H1 (cell line): Measurements from ENCODE around the gene BBS7.

Experiments
- CTCF ChIP-seq, 3 experiments: IDR thresholded peaks; 1 replicate in 2 of 3; 2 replicates in 1 of 3; pipeline versions ENCODE4 v1.5.1 to v1.6.1; 2011; ENCODE audit warnings: low read length in 3 of 3, mild to moderate bottlenecking in 3 of 3, inconsistent platforms in 2 of 3, low read depth in 1 of 3, moderate library complexity in 1 of 3; ENCODE audit not compliant: insufficient read depth in 1 of 3; ENCODE audit errors: control extremely low read depth in 1 of 3
- EP300 ChIP-seq, 2 experiments: IDR thresholded peaks; 1 replicate in 1 of 2; 2 replicates in 1 of 2; pipeline ENCODE4 v1.6.1; 2011 to 2012; ENCODE audit warnings: low read depth in 2 of 2, low read length in 2 of 2, mild to moderate bottlenecking in 2 of 2, borderline replicate concordance in 1 of 2, inconsistent platforms in 1 of 2, moderate library complexity in 1 of 2
- NRF1 ChIP-seq: IDR thresholded peaks from 2 replicates; pipeline ENCODE4 v1.6.1; 2011; ENCODE audit warnings: mild to moderate bottlenecking, low read depth, low read length, improper control_type of control experiment
- PHF8 ChIP-seq: fragments of 200-600 bp; sonication (generic); conservative IDR thresholded peaks from 2 replicates; pipeline ENCODE4 v1.7.1; 2012; ENCODE audit warnings: low read depth, mild to moderate bottlenecking, inconsistent platforms, low read length, moderate library complexity
- POLR2A ChIP-seq, 2 experiments: IDR thresholded peaks; 1 replicate in 1 of 2; 2 replicates in 1 of 2; pipeline ENCODE4 v1.6.1; 2011; ENCODE audit warnings: low read depth in 2 of 2, low read length in 2 of 2, mild to moderate bottlenecking in 2 of 2; ENCODE audit errors: control extremely low read depth in 1 of 2
- RFX5 ChIP-seq: IDR thresholded peaks from 2 replicates; pipeline ENCODE4 v1.6.1; 2011; ENCODE audit warnings: low read depth, low read length, improper control_type of control experiment, borderline replicate concordance
- SIX5 ChIP-seq: IDR thresholded peaks from 2 replicates; pipeline ENCODE4 v1.6.1; 2011; ENCODE audit warnings: mild to moderate bottlenecking, low read depth, low read length
- SP2 ChIP-seq: IDR thresholded peaks from 2 replicates; pipeline ENCODE4 v1.6.1; 2012; ENCODE audit warnings: mild to moderate bottlenecking, low read length, inconsistent platforms
- TAF7 ChIP-seq: optimal IDR thresholded peaks from 2 replicates; pipeline ENCODE3; 2011; ENCODE audit warnings: low read depth, mild to moderate bottlenecking, inconsistent platforms, low read length, moderate library complexity, borderline replicate concordance
- USF2 ChIP-seq: IDR thresholded peaks from 2 replicates; pipeline ENCODE4 v1.6.1; 2011; ENCODE audit warnings: low read length, improper control_type of control experiment

- TF ChIP-seq SP2 (no peak), EP300 (IDR thresholded peaks at IDR 0.05; ENCODE audit: borderline replicate concordance in 1 of 2, low read depth in 2 of 2, low read length in 2 of 2) (no peak), CTCF (IDR thresholded peaks at IDR 0.05; ENCODE audit: control extremely low read depth in 1 of 3, insufficient read depth in 1 of 3, low read depth in 1 of 3, low read length in 3 of 3) (no peak), RFX5 (no peak), POLR2A (IDR thresholded peaks at IDR 0.05; ENCODE audit: control extremely low read depth in 1 of 2, low read depth in 2 of 2, low read length in 2 of 2) (no peak; a peak in 1 of 3 replicates), SIX5 (no peak), NRF1 (no peak), USF2 (no peak), TAF7 (no peak), PHF8 (no peak)
Observed at GRCh38 chr4:121811122-121811521, 59.2 kb downstream of the BBS7 start.
